Fibroblast of lung (primary cell): ENCODE results near the gene CLPX.
"Not testable (repeated sequence)": the region's sequence is repeated elsewhere in the genome, so short reads cannot be mapped to it uniquely, and the experiment has no call there.

ENCODE experiments used
- EZH2 ChIP-seq: IDR thresholded peaks from 2 replicates; pipeline ENCODE4 v1.5.1; 2012; ENCODE audit warnings: low read length, control low read depth, mild to moderate bottlenecking; ENCODE audit errors: missing control alignments
- TF ChIP-seq, protein P1 (sequence below), 2 donors: IDR thresholded peaks in 1 of 2; conservative IDR thresholded peaks in 1 of 2; 1 replicate in 1 of 2; 2 replicates in 1 of 2; pipeline ENCODE4 v1.5.1; 2011 to 2012; ENCODE audit warnings: low read length in 2 of 2, control low read depth in 1 of 2, inconsistent platforms in 1 of 2, low read depth in 1 of 2, mild to moderate bottlenecking in 1 of 2

DNA sequence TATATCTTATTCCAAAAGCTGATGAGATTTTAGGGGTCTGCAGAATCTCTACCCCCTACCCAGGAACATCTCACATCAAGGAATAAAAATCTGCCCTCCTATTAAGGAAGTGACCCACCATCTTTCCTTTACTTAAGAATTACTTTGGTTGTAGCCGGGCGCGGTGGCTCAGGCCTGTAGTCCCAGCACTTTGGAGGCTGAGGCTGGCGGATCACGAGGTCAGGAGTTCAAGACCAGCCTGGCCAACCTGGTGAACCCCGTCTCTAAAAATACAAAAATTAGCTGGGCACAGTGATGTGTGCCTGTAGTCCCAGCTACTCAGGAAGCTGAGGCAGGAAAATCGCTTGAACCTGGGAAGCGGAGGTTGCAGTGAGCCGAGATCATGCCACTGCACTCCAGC lies 3.3 kb upstream of the CLPX start:
- TF ChIP-seq EZH2 = not testable (repeated sequence)
- TF ChIP-seq, protein P1, sequence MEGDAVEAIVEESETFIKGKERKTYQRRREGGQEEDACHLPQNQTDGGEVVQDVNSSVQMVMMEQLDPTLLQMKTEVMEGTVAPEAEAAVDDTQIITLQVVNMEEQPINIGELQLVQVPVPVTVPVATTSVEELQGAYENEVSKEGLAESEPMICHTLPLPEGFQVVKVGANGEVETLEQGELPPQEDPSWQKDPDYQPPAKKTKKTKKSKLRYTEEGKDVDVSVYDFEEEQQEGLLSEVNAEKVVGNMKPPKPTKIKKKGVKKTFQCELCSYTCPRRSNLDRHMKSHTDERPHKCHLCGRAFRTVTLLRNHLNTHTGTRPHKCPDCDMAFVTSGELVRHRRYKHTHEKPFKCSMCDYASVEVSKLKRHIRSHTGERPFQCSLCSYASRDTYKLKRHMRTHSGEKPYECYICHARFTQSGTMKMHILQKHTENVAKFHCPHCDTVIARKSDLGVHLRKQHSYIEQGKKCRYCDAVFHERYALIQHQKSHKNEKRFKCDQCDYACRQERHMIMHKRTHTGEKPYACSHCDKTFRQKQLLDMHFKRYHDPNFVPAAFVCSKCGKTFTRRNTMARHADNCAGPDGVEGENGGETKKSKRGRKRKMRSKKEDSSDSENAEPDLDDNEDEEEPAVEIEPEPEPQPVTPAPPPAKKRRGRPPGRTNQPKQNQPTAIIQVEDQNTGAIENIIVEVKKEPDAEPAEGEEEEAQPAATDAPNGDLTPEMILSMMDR (conservative IDR thresholded peaks at IDR 0.05 in 1 of 2, IDR thresholded peaks at IDR 0.05 in 1 of 2; ENCODE audit: low read depth in 1 of 2, low read length in 2 of 2) = not testable (repeated sequence)
